Neural progenitor cell (in vitro differentiated cells): ENCODE results near the gene RER1.

Source experiments
- EZH2 ChIP-seq: fragments of 200-600 bp; sonication (generic); IDR thresholded peaks from 2 replicates; pipeline ENCODE4 v1.6.1; 2017; ENCODE audit warnings: antibody characterized with exemption, mild to moderate bottlenecking, moderate library complexity
- EZH2phosphoT487 ChIP-seq: fragments of 200-600 bp; sonication (generic); IDR thresholded peaks from 2 replicates; pipeline ENCODE4 v1.6.1; 2017; ENCODE audit warnings: antibody characterized with exemption
- TF ChIP-seq, protein P1 (sequence below): fragments of 200-600 bp; sonication (generic); IDR thresholded peaks from 2 replicates; pipeline ENCODE4 v1.5.1; 2017; ENCODE audit warnings: antibody characterized with exemption, mild to moderate bottlenecking

DNA sequence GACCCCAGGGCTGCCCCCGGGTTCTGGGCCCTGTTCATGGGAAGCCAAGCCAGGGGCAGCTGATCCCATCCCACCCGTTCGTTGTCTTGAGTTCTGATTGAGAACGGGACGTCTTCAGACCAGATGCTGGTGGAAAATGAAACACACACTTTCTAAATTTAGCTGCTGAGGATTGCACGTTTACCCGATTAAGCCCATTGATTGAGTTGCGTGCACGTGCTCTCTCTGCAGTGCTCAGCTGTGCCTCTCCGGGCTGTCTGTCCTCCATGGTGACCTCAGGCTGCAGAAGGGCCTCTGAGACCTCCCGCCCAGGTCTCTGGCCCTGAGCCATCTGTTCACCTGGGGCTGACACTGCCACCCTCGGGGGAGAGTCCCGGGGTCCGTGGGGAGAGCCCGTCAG is 47.7 kb downstream of the RER1 start:
- no peak for TF ChIP-seq EZH2
- TF ChIP-seq, protein P1, sequence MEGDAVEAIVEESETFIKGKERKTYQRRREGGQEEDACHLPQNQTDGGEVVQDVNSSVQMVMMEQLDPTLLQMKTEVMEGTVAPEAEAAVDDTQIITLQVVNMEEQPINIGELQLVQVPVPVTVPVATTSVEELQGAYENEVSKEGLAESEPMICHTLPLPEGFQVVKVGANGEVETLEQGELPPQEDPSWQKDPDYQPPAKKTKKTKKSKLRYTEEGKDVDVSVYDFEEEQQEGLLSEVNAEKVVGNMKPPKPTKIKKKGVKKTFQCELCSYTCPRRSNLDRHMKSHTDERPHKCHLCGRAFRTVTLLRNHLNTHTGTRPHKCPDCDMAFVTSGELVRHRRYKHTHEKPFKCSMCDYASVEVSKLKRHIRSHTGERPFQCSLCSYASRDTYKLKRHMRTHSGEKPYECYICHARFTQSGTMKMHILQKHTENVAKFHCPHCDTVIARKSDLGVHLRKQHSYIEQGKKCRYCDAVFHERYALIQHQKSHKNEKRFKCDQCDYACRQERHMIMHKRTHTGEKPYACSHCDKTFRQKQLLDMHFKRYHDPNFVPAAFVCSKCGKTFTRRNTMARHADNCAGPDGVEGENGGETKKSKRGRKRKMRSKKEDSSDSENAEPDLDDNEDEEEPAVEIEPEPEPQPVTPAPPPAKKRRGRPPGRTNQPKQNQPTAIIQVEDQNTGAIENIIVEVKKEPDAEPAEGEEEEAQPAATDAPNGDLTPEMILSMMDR: no peak
- no peak for TF ChIP-seq EZH2phosphoT487
